SK-N-MC (cell line): ENCODE data around the gene KLHL30.

Experiments
- EZH2 ChIP-seq: fragments of 200-600 bp; sonication (generic); IDR thresholded peaks from one replicate; pipeline ENCODE4 v1.6.1; 2017; ENCODE audit warnings: antibody characterized with exemption
- FOXP2 ChIP-seq: optimal IDR thresholded peaks from 2 replicates; pipeline ENCODE3; 2011; ENCODE audit warnings: mild to moderate bottlenecking, moderate library complexity; ENCODE audit not compliant: insufficient read depth; ENCODE audit errors: extremely low read length, control extremely low read depth
- POLR2AphosphoS5 ChIP-seq: IDR thresholded peaks from 2 replicates; pipeline ENCODE4 v1.6.1; 2012; ENCODE audit warnings: mild to moderate bottlenecking, low read depth, low read length, borderline replicate concordance

DNA sequence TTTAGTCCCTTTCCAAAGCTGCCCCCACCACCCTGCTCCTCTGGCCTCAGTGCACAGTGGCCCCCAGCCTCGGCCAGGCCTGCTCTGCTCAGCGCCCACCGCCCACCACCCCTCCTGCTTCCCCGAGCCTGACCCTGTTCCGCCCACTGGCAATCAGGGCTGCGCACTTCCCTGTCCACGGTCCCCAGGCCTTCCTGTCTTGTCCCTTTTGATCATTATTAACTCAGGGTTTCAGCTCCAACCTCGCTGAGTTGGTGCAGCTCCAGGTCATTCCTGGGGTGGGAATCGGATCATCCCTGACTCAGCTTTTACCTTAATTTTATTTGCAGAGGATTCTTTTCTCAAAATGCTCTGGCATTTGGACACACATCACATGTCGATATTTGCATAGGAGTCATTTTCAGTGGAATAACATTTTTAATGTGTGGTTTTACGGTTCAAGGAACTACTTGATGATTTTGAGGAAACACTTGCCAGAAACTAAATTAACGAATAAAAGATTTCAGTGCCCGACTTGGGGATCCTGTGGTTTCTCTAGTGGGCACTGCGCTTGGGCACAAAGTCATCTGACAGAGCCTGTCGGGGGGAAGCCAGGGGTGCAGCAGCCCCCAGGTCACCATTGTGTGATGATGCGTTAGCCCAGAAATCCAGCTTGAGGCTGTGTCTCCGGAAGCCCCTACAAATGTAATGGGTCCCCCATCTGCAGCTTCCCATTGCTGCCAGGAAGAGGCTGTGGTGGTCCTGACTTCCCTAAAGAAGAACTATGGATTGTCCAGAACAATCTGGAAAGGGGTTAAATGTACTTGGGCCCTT lies 39.4 kb upstream of the KLHL30 start:
- TF ChIP-seq EZH2, result no peak
- no peak for TF ChIP-seq POLR2AphosphoS5
- TF ChIP-seq FOXP2, result no peak
